Glutamatergic neuron (in vitro differentiated cells): ENCODE data around the gene PRR20B. TPM values are rescaled to one million over a fixed set of nuclear protein-coding genes. Genes with fewer than 3 reads are reported as not detected.
"Not testable (repeated sequence)": the region's sequence is repeated elsewhere in the genome, so short reads cannot be mapped to it uniquely, and the experiment has no call there.

Source experiments
- DNase-seq: peaks from one replicate; pipeline ENCODE4 v3.0.0; 2022
- H3K27ac Mint-ChIP-seq: one replicate; pipeline ENCODE4 v1.8.0; 2020; ENCODE audit warnings: mild to moderate bottlenecking, mixed read lengths, inconsistent platforms; ENCODE audit not compliant: unreplicated experiment
- H3K27me3 Mint-ChIP-seq: one replicate; pipeline ENCODE4 v1.8.0; 2020; ENCODE audit warnings: mild to moderate bottlenecking, moderate library complexity, mixed read lengths, inconsistent platforms; ENCODE audit not compliant: unreplicated experiment
- H3K36me3 Mint-ChIP-seq: one replicate; pipeline ENCODE4 v1.8.0; 2020; ENCODE audit warnings: mild to moderate bottlenecking, mixed read lengths, inconsistent platforms; ENCODE audit not compliant: unreplicated experiment
- H3K4me1 Mint-ChIP-seq: one replicate; pipeline ENCODE4 v1.8.0; 2020; ENCODE audit warnings: mild to moderate bottlenecking, low read depth, mixed read lengths, inconsistent platforms; ENCODE audit not compliant: unreplicated experiment
- H3K4me3 Mint-ChIP-seq: one replicate; pipeline ENCODE4 v1.8.0; 2020; ENCODE audit warnings: mild to moderate bottlenecking, mixed read lengths, inconsistent platforms; ENCODE audit not compliant: unreplicated experiment
- H3K9me3 Mint-ChIP-seq: one replicate; pipeline ENCODE4 v1.8.0; 2020; ENCODE audit warnings: mild to moderate bottlenecking, moderate library complexity, mixed read lengths, inconsistent platforms; ENCODE audit not compliant: unreplicated experiment
- total RNA-seq: library from RNA; stranded (reverse); fragmentation: NEBNext Ultra II Directional; extraction: Animal tissue kit (Norgen Biotek cat#: 25700); gene quantifications from one replicate; pipeline ENCODE4 v1.2.1, GENCODE V29; 2021; ENCODE audit not compliant: unreplicated experiment
- TF ChIP-seq, protein P1 (sequence below): fragments of 200-600 bp; sonication (generic); IDR thresholded peaks from one replicate; pipeline ENCODE4 v1.5.0; 2021; ENCODE audit not compliant: partially characterized antibody, unreplicated experiment

The PRR20B gene
- total RNA-seq, 1 donor from 2014 or later = not detected

DNA sequence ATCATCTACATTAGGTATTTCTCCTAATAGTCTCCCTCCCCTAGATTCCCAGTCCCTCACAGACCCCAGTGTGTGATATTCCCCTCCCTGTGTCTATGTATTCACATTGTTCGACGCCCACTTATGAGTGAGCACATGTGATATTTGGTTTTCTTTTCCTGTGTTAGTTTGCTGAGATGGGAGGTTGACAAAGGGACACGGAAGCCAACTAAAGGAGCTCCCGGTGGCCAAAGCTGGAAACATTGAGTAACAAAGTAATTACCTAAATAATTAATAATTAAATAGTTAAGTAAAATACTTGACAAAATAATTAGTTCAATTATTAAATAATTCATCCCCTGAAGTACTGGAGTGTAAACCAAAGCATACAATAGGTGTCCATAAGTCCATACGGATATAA, 8.3 kb upstream of the PRR20B start:
- H3K9me3 Mint-ChIP-seq = no peaks in the 10 kb centered on the region
- no peaks in the 10 kb centered on the region for H3K27me3 Mint-ChIP-seq
- no peak overlapping the region for H3K4me3 Mint-ChIP-seq
- no peak overlapping the region for H3K27ac Mint-ChIP-seq
- TF ChIP-seq, protein P1, sequence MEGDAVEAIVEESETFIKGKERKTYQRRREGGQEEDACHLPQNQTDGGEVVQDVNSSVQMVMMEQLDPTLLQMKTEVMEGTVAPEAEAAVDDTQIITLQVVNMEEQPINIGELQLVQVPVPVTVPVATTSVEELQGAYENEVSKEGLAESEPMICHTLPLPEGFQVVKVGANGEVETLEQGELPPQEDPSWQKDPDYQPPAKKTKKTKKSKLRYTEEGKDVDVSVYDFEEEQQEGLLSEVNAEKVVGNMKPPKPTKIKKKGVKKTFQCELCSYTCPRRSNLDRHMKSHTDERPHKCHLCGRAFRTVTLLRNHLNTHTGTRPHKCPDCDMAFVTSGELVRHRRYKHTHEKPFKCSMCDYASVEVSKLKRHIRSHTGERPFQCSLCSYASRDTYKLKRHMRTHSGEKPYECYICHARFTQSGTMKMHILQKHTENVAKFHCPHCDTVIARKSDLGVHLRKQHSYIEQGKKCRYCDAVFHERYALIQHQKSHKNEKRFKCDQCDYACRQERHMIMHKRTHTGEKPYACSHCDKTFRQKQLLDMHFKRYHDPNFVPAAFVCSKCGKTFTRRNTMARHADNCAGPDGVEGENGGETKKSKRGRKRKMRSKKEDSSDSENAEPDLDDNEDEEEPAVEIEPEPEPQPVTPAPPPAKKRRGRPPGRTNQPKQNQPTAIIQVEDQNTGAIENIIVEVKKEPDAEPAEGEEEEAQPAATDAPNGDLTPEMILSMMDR = no peak
- DNase-seq = no peak
- H3K4me1 Mint-ChIP-seq = no peaks in the 10 kb centered on the region
- H3K36me3 Mint-ChIP-seq = no peaks in the 10 kb centered on the region

DNA sequence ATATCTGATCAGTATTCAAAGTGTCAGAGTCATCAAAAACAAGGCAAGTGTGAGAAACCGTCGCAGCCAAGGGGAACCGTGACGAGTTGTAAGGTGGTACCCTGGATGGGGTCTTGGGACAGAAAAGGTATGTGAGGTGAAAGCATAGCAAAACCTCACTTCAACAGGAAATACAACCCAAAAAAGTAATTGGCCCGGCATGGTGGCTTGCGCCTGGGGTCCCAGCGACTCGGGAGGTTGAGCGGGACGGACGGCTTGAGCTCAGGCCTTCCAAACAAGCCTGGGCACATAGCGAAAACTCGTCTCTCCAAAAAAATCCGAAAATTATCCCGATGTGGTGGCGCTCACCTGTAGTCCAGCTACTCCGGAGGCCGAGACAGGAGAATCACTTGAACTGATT, 7.5 kb upstream of the PRR20B start:
- not testable (repeated sequence) for H3K27me3 Mint-ChIP-seq, H3K9me3 Mint-ChIP-seq, H3K27ac Mint-ChIP-seq, H3K4me1 Mint-ChIP-seq, H3K4me3 Mint-ChIP-seq, H3K36me3 Mint-ChIP-seq, DNase-seq

DNA sequence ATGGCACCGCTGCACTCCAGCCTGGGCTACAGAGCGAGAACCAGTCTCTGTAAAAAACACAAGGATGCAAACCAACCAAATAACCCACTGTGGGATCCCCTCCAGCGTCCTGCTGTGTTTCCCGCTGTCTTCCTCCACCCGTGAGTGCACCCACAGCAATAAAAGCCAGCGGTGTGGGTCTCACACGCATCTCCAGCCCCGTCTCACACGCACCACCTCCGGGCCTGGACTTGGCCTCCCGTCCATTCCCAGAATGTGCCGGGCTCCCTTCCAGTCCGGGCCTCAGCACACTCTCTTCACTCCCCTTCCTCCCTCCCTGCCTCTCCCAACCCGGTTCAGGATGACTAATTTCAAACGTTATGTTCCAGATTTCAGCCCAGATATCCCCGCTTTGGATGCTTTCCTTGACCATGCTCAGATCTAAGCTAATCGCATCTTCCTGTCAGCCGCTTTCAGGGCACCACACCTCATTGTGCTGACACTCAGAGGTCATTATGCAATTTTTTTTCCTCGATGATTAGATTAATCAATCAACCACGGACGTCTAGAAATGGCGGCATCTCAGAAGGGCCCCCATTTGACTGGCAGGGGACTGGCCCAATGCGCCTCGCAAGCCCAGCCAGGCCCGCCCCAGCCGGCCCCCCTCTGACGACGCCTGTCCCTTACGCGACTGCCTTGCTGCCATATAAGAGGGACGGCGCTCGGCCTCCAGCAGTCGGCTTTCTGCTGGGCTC, 6.9 kb upstream of the PRR20B start, which contains the start of gene PRR20A:
Gene PRR20A, plus strand, starts transcription at position 684 of the 734 bp plus-strand sequence. CDS start 387 bp downstream, outside the sequence.
- not testable (repeated sequence) for DNase-seq, H3K4me3 Mint-ChIP-seq, H3K9me3 Mint-ChIP-seq, H3K4me1 Mint-ChIP-seq, H3K27me3 Mint-ChIP-seq, H3K36me3 Mint-ChIP-seq, H3K27ac Mint-ChIP-seq

DNA sequence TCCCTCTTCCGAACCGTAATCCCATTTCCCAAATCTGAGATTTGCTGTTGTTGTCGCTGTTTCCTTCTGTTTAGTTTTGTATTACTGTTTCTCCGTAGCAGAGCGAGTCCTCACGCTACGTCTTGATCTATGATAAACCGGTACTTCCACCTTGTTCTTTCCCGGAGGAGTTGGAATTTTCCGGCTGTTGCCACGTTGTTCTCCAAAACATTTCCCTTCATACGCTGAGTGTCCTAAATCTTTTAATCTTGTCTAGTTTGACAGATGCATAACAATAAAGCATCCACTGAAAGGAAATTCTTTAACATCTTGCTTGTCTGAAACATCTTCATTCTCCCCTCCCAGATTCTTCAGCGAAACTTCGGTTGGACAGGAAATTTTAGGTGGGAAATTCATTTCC, 818 bp downstream of the PRR20B start:
- H3K27me3 Mint-ChIP-seq, H3K36me3 Mint-ChIP-seq, H3K27ac Mint-ChIP-seq, H3K4me1 Mint-ChIP-seq, H3K4me3 Mint-ChIP-seq, DNase-seq, H3K9me3 Mint-ChIP-seq: not testable (repeated sequence)

DNA sequence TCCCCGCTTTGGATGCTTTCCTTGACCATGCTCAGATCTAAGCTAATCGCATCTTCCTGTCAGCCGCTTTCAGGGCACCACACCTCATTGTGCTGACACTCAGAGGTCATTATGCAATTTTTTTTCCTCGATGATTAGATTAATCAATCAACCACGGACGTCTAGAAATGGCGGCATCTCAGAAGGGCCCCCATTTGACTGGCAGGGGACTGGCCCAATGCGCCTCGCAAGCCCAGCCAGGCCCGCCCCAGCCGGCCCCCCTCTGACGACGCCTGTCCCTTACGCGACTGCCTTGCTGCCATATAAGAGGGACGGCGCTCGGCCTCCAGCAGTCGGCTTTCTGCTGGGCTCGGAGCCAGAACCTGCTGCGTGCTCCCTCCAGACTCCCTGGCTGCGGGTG, 6.5 kb downstream of the PRR20B start, which contains the start of gene PRR20C:
Gene PRR20C, plus strand, starts transcription at position 301 of the 400 bp plus-strand sequence. CDS start 387 bp downstream, outside the sequence.
- H3K9me3 Mint-ChIP-seq, H3K36me3 Mint-ChIP-seq, H3K4me1 Mint-ChIP-seq, DNase-seq, H3K27me3 Mint-ChIP-seq, H3K4me3 Mint-ChIP-seq, H3K27ac Mint-ChIP-seq: not testable (repeated sequence)

DNA sequence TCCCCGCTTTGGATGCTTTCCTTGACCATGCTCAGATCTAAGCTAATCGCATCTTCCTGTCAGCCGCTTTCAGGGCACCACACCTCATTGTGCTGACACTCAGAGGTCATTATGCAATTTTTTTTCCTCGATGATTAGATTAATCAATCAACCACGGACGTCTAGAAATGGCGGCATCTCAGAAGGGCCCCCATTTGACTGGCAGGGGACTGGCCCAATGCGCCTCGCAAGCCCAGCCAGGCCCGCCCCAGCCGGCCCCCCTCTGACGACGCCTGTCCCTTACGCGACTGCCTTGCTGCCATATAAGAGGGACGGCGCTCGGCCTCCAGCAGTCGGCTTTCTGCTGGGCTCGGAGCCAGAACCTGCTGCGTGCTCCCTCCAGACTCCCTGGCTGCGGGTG, 13.0 kb downstream of the PRR20B start, which contains the start of gene PRR20D:
Gene PRR20D, plus strand, starts transcription at position 301 of the 400 bp plus-strand sequence. CDS start 387 bp downstream, outside the sequence.
- not testable (repeated sequence) for H3K27ac Mint-ChIP-seq, H3K27me3 Mint-ChIP-seq, H3K4me3 Mint-ChIP-seq, DNase-seq, H3K36me3 Mint-ChIP-seq, H3K9me3 Mint-ChIP-seq, H3K4me1 Mint-ChIP-seq

DNA sequence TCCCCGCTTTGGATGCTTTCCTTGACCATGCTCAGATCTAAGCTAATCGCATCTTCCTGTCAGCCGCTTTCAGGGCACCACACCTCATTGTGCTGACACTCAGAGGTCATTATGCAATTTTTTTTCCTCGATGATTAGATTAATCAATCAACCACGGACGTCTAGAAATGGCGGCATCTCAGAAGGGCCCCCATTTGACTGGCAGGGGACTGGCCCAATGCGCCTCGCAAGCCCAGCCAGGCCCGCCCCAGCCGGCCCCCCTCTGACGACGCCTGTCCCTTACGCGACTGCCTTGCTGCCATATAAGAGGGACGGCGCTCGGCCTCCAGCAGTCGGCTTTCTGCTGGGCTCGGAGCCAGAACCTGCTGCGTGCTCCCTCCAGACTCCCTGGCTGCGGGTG, 19.6 kb downstream of the PRR20B start, which contains the start of gene PRR20E:
Gene PRR20E, plus strand, starts transcription at position 301 of the 400 bp plus-strand sequence. CDS start 387 bp downstream, outside the sequence.
- H3K27ac Mint-ChIP-seq, DNase-seq, H3K4me1 Mint-ChIP-seq, H3K4me3 Mint-ChIP-seq, H3K9me3 Mint-ChIP-seq, H3K36me3 Mint-ChIP-seq, H3K27me3 Mint-ChIP-seq: not testable (repeated sequence)

DNA sequence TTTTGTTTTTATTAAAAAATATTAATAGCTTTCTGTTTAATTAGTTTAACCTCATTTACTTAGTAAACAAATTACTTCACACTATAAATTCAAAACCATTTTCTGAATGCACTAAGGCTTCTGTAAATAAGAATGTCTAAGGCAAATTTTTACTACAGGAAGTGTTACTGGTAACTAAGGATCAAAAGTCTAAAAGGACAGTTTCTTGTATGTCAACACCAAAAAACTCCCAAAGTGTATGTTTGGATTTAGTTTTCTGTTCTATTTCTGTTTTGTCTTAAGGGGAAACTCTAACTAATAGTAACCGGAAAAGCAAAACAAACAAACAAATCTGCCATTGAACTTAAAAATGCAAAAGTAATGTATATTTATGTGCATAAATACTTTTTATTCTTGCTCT, 44.4 kb downstream of the PRR20B start:
- Mint-ChIP-seq H3K9me3 (no peaks in the 10 kb centered on the region), H3K27me3 (no peaks in the 10 kb centered on the region), H3K4me1 (no peaks in the 10 kb centered on the region), H3K4me3 (no peak overlapping the region), H3K36me3 (no peaks in the 10 kb centered on the region), H3K27ac (no peak overlapping the region)
- TF ChIP-seq, protein P1 = no peak
- DNase-seq = no peak
